Right renal cortex interstitium (tissue), 3 donors: Measurements from ENCODE around the gene GPC5. TPM values are rescaled to one million over a fixed set of nuclear protein-coding genes. Genes with fewer than 3 reads are reported as not detected.

Source experiments
- DNase-seq, 3 donors: peaks; one replicate each; pipeline ENCODE4 v3.0.0-alpha.2; 2013; ENCODE audit warnings: low read depth in 3 of 3, low spot score in 2 of 3
- polyA plus RNA-seq, 3 donors: library from polyadenylated mRNA; unstranded; fragments of 120-200 nt; gene quantifications; one replicate each; pipeline ENCODE4 v1.2.1, GENCODE V29; 2013; ENCODE audit not compliant: insufficient read length in 3 of 3

Gene GPC5
- polyA plus RNA-seq, 3 donors, result 3.5 to 6.2 (median 4.8) TPM

DNA sequence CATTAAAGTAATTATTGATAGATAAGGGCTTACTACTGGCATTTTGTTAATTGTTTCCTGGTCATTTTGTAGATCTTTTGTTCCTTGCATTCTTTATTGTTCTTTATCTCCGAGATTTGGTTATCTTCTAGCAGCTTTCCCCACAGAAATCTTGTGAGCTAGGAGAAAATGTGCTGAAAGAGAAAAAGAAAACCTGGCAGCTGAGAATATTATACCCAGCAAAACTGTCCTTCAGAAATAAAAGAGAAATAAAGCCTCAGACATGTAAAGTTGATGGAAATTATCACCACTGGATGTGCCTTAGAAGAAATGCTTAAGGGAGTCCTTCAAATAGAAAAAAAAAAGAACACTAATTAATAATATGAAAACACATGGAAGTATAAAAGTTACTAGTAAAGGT lies 1363.3 kb downstream of the GPC5 start:
- DNase-seq, result no peak

DNA sequence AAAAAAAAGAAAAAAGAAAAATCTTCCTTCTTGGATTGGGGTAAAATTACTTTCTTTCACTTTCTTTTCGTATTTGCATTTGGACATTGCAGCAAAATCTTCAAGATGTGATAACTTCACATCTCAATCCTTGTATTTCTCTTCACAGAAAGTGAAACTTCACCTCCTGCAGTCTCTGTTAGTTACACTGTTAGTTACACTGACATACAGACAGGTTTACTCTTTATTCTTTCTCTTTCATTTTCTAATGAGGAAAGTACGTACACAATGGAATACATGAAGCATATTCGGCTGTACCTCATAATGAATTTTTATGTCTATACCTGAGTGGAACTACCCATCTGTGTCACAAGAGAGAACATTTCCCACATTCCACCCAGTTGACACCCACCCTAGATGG lies 1369.0 kb downstream of the GPC5 start:
- no peak for DNase-seq

GRCh38 chr13:92768602-92769001 lies 1370.2 kb downstream of the GPC5 start:
- no peak for DNase-seq

DNA sequence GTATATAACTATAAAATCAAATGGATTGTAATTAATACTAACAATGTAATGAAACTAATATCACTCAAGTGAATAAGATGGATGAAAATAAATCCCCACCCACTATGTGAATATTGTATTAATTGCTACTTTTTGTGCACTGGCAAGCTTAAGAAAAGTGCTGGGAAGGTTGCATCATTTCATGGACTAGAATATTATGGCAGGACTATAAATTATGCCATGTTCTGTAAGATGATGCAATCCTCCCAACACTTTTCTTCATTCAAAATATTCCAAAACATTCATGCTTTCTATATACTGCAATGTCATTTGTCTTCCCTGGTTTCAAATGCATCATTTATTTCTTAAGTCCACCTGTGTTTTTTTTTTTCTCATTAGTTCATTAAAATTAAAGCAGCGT lies 1370.6 kb downstream of the GPC5 start:
- no peak for DNase-seq

- DNase-seq, result no peak
These were observed 1377.2 kb downstream of the GPC5 start for GRCh38 chr13:92775658-92776057.

- no peak for DNase-seq
These were observed 1383.7 kb downstream of the GPC5 start for GRCh38 chr13:92781965-92782690.

- no peak for DNase-seq
These were observed 1404.4 kb downstream of the GPC5 start for GRCh38 chr13:92802776-92803175.

DNA sequence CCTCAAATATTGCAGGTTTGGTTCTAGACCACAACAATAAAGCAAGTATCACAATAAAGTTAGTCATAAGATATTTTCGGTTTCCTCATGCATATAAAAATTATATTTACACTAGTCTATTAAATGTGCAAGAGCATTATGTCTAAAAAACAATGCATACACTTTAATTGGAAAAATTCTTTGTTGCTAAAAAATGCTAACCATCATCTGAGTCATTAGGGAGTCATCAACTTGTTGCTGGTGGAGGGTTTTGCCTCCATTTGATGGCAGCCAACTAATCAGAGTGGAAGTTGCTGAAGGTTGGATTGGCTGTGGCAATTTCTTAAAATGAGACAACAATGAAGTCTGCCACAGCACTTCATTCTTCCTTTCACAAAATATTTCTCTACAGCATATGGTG lies 1405.9 kb downstream of the GPC5 start:
- no peak for DNase-seq

DNA sequence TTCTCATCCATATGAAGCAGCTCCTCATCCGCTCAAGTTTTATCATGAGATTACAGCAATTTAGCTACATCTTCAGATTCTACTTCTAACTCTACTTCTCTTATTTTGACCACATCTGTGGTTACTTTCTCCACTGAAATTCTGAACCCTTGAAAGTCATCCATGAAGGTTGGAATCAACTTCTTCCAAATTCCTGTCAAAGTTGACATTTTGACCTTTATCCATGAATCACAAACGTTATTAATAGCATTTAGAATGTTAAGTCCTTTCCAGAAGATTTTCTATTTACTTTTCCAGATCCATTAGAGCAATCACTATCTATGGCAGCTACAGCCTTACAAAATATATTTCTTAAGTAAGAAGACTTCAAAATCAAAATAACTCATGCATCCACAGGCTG lies 1406.5 kb downstream of the GPC5 start:
- no peak for DNase-seq

- DNase-seq, result no peak
These were observed 1407.3 kb downstream of the GPC5 start for GRCh38 chr13:92805766-92806165.

- DNase-seq, result no peak
These were observed 1407.8 kb downstream of the GPC5 start for GRCh38 chr13:92806215-92806614.

DNA sequence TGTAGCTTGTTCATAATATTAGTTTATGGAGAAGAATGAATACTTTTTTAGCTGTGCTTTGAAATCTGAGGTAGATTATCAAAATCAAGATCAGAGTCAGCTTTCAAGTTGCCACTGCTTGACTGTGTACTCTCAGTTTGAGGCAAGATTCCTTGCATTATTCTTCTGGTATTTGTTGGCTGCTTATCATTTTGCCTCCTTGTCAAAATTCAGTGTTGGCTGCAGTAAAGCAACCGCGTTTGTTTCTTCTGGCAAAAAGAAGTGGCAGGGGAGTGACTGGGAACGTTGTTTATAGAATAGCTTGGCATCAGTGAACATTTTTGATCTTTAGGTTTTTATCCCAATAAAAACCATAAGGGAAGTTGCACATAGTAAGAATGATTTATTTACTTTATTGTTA lies 1408.9 kb downstream of the GPC5 start:
- no peak for DNase-seq

DNA sequence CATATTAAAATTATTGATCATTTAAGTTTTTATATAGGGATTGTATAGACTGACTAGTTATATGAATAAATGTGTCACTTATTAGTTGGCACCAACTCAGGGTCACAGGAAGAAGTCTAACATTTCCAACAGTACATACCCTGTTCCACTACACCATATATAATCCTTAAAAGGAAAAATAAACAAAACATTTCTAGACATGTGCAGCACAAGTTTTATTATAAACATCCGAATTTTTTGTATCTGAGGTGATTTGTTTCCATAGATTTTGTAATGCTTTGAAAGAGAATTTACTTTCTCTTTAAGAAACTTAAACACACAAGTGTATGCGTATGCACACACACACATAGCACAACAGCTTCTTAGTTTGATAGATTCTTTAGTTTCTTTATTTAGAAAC lies 1409.5 kb downstream of the GPC5 start:
- no peak for DNase-seq

GRCh38 chr13:92821324-92821723 lies 1422.9 kb downstream of the GPC5 start:
- no peak for DNase-seq

GRCh38 chr13:92823059-92823458 lies 1424.6 kb downstream of the GPC5 start:
- DNase-seq, result no peak

DNA sequence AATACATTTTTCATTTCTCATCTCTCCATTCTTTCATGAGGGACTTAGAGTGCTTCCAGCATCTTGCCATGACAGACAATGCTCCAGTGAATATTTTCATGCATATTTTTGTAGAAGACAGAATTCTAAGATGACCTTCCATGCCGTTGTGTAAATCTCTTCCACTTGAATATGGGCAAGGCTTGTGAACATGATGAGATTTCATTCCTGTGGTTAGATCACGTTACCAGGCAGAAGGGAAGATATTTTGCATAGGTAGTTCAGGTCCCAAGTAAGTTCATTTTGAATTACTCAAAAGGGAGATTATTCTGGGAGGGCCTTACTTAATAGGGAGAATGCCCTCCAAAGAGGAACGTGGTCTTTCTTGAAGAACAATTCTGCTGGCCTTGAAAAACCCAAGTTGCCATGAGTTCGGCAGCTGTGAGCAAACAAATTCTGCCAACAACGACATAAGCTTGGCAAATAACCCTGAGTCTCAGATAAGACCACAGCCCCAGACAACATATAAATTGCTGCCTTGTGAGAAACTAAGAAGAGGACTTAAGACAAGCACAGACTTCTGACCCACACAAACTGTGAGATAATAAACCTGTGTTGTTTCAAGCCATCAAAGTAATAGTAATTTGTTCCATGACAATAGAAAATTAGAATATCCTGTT lies 1427.6 kb downstream of the GPC5 start:
- DNase-seq, result no peak

DNA sequence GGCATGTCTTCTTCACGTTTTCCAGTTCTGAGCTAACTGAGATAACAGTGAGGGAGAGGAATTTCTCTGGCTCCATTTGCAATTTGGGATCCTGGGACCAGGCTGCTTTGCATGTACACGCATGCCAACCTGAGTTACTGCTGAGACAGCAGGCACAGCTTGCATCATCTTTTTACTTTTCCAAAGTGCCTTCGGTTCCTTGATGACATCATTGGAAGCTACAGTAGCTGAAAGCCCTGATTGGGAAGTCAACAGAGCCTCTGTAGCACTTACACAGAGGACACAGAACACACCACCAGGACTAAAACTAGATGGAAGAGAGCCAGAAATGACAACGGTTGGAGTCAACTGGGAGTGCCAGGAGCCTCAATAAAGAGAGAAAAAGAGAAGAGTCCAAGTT lies 1429.1 kb downstream of the GPC5 start:
- DNase-seq, result no peak

DNA sequence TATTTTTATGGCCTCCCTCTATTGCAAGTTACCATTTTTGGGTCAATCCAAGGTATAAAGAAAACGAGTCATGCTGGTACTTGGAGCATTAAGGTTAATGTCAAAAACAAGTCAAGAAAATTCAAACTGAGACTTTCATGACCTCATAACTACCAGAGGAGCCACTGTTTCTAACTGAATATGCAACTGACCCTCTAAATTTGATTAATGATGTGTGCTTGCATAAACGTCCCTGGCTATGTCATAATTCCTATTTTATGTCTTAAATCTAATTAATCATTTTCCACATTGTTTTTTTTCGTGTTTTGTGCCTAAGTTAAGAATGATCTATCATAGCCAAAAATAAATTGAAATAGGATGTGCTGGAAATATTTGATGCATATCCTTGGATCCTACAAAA lies 1431.5 kb downstream of the GPC5 start:
- DNase-seq, result no peak

- DNase-seq, result no peak
These were observed 1432.4 kb downstream of the GPC5 start for GRCh38 chr13:92830821-92831220.

- no peak for DNase-seq
These were observed 1434.7 kb downstream of the GPC5 start for GRCh38 chr13:92833071-92833470.

- no peak for DNase-seq
These were observed 1437.8 kb downstream of the GPC5 start for GRCh38 chr13:92836171-92836570.

DNA sequence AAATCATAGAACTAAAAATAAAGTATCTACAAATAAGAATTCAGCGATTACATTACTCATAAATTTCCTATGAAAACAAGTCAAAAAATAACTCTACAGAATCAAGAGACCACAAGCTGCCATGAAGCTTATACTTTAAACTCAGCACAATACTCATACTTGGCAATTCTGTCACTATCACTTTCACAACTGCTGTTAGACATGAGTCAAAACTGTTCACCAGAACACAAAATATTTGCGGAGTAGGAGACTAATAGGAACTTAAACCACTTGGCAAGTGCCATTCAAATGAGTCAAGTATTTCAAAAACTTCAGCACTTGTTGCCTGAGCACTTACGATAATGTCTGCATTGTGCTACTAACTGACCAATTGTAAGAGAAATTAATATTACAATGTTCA lies 1440.4 kb downstream of the GPC5 start:
- DNase-seq, result no peak

DNA sequence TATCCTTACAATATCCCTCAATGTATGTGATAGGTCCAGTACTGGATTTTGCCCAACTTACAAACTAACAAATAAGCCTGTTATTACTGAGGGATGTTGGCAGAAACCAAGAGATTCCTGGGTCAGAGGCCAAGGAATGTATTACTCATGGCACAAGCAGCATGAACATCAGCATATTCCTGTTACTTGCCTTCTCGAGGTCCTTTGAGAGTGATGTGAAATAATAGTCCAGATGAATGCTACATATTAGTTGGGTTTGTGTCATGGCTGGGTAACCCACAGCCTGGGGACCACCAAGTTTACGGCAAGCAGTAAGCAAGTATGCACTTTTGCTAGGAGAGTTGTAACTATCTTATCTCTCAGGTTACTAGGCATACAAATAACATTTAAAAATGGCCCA lies 1443.7 kb downstream of the GPC5 start:
- no peak for DNase-seq
